B cell (primary cell): ENCODE measurements around the gene ADORA2A.

Source experiments
- CTCF ChIP-seq: fragments of 200-600 bp; IDR thresholded peaks from one replicate; pipeline ENCODE4 v1.8.0; 2022; ENCODE audit warnings: antibody characterized with exemption, mild to moderate bottlenecking
- EZH2 ChIP-seq: IDR thresholded peaks from 2 replicates; pipeline ENCODE4 v1.6.1; 2012; ENCODE audit warnings: borderline replicate concordance, low read depth, mild to moderate bottlenecking, moderate library complexity, low read length; ENCODE audit not compliant: insufficient read depth, poor library complexity, severe bottlenecking

- TF ChIP-seq CTCF (no peak), EZH2 (no peak)
Measured at GRCh38 chr22:24393848-24394247, 33.6 kb upstream of the ADORA2A start.
